ENCODE data around the gene AGBL1. TPM values are rescaled to one million over a fixed set of nuclear protein-coding genes. Genes with fewer than 3 reads are reported as not detected.

AGBL1 gene
- total and polyA plus RNA-seq, 2 donors (not counting 3 experiments of a cell fraction or from before 2014, with no cell fraction given): not detected

DNA sequence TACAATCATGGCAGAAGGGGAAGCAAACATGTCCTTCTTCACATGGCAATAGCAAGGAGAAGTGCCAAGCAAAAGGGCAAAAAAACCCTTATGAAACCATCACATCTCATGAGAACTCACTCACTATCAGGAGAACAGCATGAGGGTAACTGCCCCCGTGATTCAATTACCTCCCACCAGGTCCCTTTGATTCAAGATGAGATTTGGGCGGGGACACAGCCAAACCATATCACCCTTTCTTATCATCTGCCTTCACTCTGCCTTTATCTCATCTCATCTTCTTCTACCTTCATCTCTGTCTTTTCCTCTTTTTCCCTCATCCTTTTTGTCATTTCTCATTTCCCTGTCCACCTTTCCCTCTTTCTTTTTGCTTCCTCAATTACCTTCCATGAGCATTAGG, 149.6 kb downstream of the AGBL1 start:
- H3K27ac ChIP-seq (ENCODE audit: insufficient read depth, low read depth, low read length): no peak overlapping the region
- no peaks in the 10 kb centered on the region for H3K27me3 ChIP-seq (ENCODE audit: control insufficient read depth in 2 of 2, insufficient read depth in 2 of 2, low read length in 2 of 2)
- BruUV-seq (replicated peaks): no TSS peak
- H3K4me1 ChIP-seq (ENCODE audit: control insufficient read depth, extremely low read depth, insufficient read depth, low read length): no peaks in the 10 kb centered on the region
- DNase-seq (ENCODE audit: low read depth, low spot score) (no peak), FAIRE-seq (no peak)
- H3K36me3 ChIP-seq (ENCODE audit: control insufficient read depth in 2 of 2, extremely low read depth in 1 of 2, insufficient read depth in 2 of 2, low read length in 2 of 2): no peaks in the 10 kb centered on the region
- no peak overlapping the region for H3K9ac ChIP-seq (replicated peaks; ENCODE audit: extremely low read depth, insufficient read depth, low read length)
- TF ChIP-seq POLR2A (IDR thresholded peaks at IDR 0.05; ENCODE audit: low read depth, low read length) (no peak), MYC (IDR thresholded peaks at IDR 0.05; ENCODE audit: low read depth, low read length) (no peak), JUN (IDR thresholded peaks at IDR 0.05; ENCODE audit: borderline replicate concordance, insufficient read depth, insufficient read length, low read depth) (no peak)
- POLR2A ChIA-PET: no interaction called here
- dilution Hi-C loops (cut with MboI; ENCODE audit: extremely low pct_ligation_motif_present, low sequenced_read_pairs): no loop called here
- H3K4me2 ChIP-seq (ENCODE audit: insufficient read depth, low read length): no peak overlapping the region
- H3K79me2 ChIP-seq (ENCODE audit: control insufficient read depth, insufficient read depth, low read length): no peaks in the 10 kb centered on the region
- H3K9me3 ChIP-seq (replicated peaks; ENCODE audit: control insufficient read depth, insufficient read depth, low read length): peaks cover 4% of the 10 kb centered on the region
- H4K20me1 ChIP-seq (replicated peaks; ENCODE audit: control insufficient read depth, extremely low read depth, insufficient read depth, low read length): no peaks in the 10 kb centered on the region
- no peaks in the 10 kb centered on the region for H3K9me1 ChIP-seq (replicated peaks; ENCODE audit: control insufficient read depth, extremely low read depth, insufficient read depth, low read length)
- H2AFZ ChIP-seq (ENCODE audit: low read depth, low read length): no peak overlapping the region
- CTCF ChIA-PET: no interaction called here
- H3K4me3 ChIP-seq (replicated peaks in 1 of 3; ENCODE audit: insufficient read depth in 1 of 3, low read depth in 1 of 3, low read length in 3 of 3): no peak overlapping the region
- intact Hi-C loops (cut with micrococcal nuclease): no loop called here

DNA sequence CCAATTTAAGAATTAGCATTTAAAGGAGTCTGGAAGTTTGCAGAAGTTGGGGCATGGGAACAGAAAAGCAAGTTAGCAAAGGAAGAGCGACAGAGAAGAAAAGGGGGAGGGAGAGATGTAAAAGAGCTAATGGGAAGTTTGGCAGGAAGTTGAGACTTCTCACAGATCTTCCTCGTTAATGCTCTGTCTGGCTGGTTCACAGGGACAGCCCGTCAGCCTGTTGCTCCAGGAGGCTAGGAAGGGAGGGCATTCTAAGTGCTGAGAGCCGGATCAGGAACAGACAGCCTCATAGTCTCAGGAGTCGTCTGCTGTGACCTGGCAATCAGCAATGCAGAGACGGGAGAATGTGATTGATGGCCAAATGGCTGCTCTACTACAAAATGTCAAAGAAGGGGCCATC, 150.3 kb downstream of the AGBL1 start:
- Histone ChIP-seq H3K9ac (replicated peaks; ENCODE audit: extremely low read depth, insufficient read depth, low read length) (no peak overlapping the region), H4K20me1 (replicated peaks; ENCODE audit: control insufficient read depth, extremely low read depth, insufficient read depth, low read length) (no peaks in the 10 kb centered on the region), H3K4me2 (ENCODE audit: insufficient read depth, low read length) (no peak overlapping the region), H3K36me3 (ENCODE audit: control insufficient read depth in 2 of 2, extremely low read depth in 1 of 2, insufficient read depth in 2 of 2, low read length in 2 of 2) (no peaks in the 10 kb centered on the region), H3K4me3 (replicated peaks in 1 of 3; ENCODE audit: insufficient read depth in 1 of 3, low read depth in 1 of 3, low read length in 3 of 3) (no peak overlapping the region), H2AFZ (ENCODE audit: low read depth, low read length) (no peak overlapping the region), H3K4me1 (ENCODE audit: control insufficient read depth, extremely low read depth, insufficient read depth, low read length) (no peaks in the 10 kb centered on the region), H3K27me3 (ENCODE audit: control insufficient read depth in 2 of 2, insufficient read depth in 2 of 2, low read length in 2 of 2) (no peaks in the 10 kb centered on the region), H3K9me3 (replicated peaks; ENCODE audit: control insufficient read depth, insufficient read depth, low read length) (peaks cover 2% of the 10 kb centered on the region), H3K79me2 (ENCODE audit: control insufficient read depth, insufficient read depth, low read length) (no peaks in the 10 kb centered on the region), H3K9me1 (replicated peaks; ENCODE audit: control insufficient read depth, extremely low read depth, insufficient read depth, low read length) (no peaks in the 10 kb centered on the region), H3K27ac (ENCODE audit: insufficient read depth, low read depth, low read length) (no peak overlapping the region)
- dilution Hi-C loops (cut with MboI; ENCODE audit: extremely low pct_ligation_motif_present, low sequenced_read_pairs) (no loop called here), intact Hi-C loops (cut with micrococcal nuclease) (no loop called here)
- TF ChIP-seq MYC (IDR thresholded peaks at IDR 0.05; ENCODE audit: low read depth, low read length) (no peak), JUN (IDR thresholded peaks at IDR 0.05; ENCODE audit: borderline replicate concordance, insufficient read depth, insufficient read length, low read depth) (no peak), FOS (IDR thresholded peaks at IDR 0.05; ENCODE audit: borderline replicate concordance, insufficient read depth, low read length) (no peak), EZH2 (IDR thresholded peaks at IDR 0.05; ENCODE audit: borderline replicate concordance, low read depth, low read length, severe bottlenecking) (no peak), POLR2AphosphoS5 (IDR thresholded peaks at IDR 0.05; ENCODE audit: insufficient read depth, low read depth, low read length) (no peak), GATA2 (IDR thresholded peaks at IDR 0.05; ENCODE audit: insufficient read depth, insufficient read length, low read depth, low read length) (no peak), POLR2A (IDR thresholded peaks at IDR 0.05; ENCODE audit: low read depth, low read length) (no peak)
- TF ChIP-seq, protein P1, sequence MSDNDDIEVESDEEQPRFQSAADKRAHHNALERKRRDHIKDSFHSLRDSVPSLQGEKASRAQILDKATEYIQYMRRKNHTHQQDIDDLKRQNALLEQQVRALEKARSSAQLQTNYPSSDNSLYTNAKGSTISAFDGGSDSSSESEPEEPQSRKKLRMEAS (IDR thresholded peaks at IDR 0.05; ENCODE audit: insufficient read depth, insufficient read length): no peak
- TF ChIP-seq, protein P2, sequence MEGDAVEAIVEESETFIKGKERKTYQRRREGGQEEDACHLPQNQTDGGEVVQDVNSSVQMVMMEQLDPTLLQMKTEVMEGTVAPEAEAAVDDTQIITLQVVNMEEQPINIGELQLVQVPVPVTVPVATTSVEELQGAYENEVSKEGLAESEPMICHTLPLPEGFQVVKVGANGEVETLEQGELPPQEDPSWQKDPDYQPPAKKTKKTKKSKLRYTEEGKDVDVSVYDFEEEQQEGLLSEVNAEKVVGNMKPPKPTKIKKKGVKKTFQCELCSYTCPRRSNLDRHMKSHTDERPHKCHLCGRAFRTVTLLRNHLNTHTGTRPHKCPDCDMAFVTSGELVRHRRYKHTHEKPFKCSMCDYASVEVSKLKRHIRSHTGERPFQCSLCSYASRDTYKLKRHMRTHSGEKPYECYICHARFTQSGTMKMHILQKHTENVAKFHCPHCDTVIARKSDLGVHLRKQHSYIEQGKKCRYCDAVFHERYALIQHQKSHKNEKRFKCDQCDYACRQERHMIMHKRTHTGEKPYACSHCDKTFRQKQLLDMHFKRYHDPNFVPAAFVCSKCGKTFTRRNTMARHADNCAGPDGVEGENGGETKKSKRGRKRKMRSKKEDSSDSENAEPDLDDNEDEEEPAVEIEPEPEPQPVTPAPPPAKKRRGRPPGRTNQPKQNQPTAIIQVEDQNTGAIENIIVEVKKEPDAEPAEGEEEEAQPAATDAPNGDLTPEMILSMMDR (IDR thresholded peaks at IDR 0.05; ENCODE audit: extremely low read depth in 1 of 2, insufficient read depth in 1 of 2, low read depth in 1 of 2, low read length in 2 of 2): no peak
- DNase-seq (ENCODE audit: low read depth, low spot score): no peak
- FAIRE-seq: no peak
- CTCF ChIA-PET: no interaction called here
- no TSS peak for BruUV-seq (replicated peaks)
- POLR2A ChIA-PET: no interaction called here

All from endothelial cell of umbilical vein (primary cell).